GM19324 (cell line): Measurements from ENCODE around the gene POMT2.
"Not testable (repeated sequence)": the region's sequence is repeated elsewhere in the genome, so short reads cannot be mapped to it uniquely, and the experiment has no call there.

ENCODE experiments used
- ATAC-seq: cut with Tn5 transposase; IDR thresholded peaks from one replicate; pipeline ENCODE4 v1.9.1; 2021; ENCODE audit warnings: mild to moderate bottlenecking, moderate library complexity; ENCODE audit not compliant: unreplicated experiment, low FRiP score

POMT2 gene

GRCh38 chr14:77320238-77320935, at the start of gene POMT2:
Gene POMT2 (minus strand): TSS chr14:77320883. CDS start chr14:77320681, 202 bp downstream.
- ATAC-seq: peak; percentile 64

GRCh38 chr14:77369285-77369684, 48.6 kb upstream of the POMT2 start:
- no peak for ATAC-seq

DNA sequence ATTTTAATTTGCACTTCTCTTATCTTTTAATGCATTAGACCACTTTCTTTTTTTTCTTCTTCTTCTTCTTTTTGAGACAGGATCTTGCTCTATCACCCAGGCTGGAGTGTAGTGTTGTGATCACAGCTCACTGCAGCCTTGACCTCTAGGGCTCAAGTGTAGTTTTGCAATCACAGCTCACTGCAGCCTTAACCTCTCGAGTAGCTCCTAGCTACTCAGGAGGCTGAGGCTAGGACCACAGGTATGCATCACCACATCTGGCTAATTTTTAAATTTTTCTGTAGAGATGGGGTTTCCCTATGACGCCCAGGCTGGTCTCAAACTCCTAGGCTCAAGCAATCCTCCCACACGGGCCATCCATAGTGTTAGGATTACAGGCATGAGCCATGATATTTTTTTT, 43.5 kb upstream of the POMT2 start:
- no peak for ATAC-seq

- ATAC-seq: no peak
These were observed 38.9 kb upstream of the POMT2 start for GRCh38 chr14:77359626-77360025.

DNA sequence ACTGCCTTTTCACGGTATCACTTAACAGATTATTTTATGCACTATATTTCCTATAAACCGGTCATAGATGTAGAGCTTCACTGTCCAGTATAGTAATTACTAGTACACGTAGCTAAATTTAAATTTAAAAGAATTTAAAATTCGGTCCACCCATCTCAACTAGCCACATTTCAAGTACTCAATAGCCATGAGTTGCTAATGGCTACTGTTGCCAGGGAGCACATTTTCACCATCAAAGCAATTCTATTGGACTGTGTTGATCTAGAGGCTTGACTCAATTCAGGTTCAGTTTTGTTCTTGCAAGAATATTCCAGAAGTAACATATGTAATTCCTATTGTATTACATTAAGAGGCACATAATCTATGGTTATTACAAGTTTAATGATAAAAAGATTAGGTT, 36.2 kb upstream of the POMT2 start:
- ATAC-seq: no peak

GRCh38 chr14:77355811-77356210, 35.1 kb upstream of the POMT2 start:
- no peak for ATAC-seq

GRCh38 chr14:77353469-77354141, 32.9 kb upstream of the POMT2 start:
- no peak for ATAC-seq

- ATAC-seq: no peak
These were observed 27.1 kb upstream of the POMT2 start for GRCh38 chr14:77347751-77348150.

GRCh38 chr14:77346495-77346894, 25.8 kb upstream of the POMT2 start:
- ATAC-seq: no peak

- no peak for ATAC-seq
These were observed 23.8 kb upstream of the POMT2 start for GRCh38 chr14:77344377-77344996.

DNA sequence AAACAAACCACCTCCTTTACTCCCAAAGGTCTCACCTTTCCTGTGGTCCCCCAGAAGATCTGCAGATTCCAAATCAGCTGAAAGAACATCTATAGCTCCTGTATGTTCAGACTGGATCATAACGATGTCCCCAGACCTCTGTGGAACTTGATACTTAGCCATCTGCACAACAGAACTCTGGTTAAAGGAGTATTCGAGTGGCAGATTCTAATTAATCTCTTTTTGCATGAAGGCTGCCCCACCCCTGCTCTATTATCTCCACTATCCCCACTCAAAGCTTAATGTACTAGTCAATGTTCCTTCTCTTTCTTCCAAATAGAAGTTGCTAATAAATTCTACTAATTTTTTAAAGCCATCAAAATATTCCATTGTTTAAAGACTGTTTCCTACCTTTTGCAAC, 23.0 kb upstream of the POMT2 start:
- ATAC-seq: no peak

DNA sequence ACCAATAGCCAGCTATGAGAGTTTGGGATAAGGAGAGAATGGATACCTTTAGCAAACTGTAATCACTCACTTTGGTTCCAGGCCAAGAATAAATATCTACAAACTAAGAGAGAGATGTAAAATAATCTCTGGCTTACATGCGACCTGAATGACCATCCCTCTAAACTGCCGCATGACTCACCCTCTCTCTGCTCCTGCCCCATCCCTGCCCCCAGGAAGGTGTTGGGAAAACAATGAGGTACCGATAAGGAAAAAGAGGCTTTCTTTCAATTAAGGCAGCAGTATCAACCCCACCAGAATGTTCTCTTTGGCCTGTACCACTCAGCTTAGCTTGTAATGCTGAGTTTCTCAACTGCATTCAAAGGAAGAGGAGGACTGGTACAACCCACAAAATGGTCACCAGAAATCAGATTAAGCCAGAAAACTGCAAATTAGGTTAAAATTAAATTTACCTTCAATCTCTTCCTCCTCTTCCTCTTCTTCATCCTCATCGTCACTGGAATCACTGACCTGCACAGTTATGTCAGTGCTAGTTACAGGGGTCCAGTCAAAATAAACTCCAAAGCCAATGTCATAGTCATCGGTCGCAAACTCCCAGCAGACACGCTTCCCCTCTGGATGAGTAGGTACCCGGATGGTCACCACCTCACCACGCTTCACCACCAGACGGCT, 22.2 kb upstream of the POMT2 start:
- ATAC-seq: no peak

DNA sequence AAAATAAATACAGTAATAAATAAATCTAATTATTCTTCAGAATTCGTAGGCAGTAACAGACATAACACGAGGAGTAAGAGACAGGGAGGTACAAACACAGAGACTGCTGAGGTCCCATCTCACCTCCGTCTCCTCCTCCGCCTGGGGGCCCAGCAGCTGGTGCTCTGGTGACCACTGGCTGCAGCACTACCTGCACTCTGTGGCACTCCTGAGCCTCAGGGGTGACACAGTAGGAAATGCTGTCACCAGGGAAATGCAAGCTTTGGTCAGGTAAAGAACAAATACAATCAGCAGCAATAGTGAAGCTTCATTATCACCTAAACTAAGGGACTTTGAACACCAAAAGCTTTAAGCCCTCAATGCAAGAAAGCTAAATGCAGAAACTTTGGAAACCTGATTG, 19.7 kb upstream of the POMT2 start:
- no peak for ATAC-seq

GRCh38 chr14:77339407-77339806, 18.7 kb upstream of the POMT2 start:
- ATAC-seq: no peak

- ATAC-seq: no peak
These were observed 17.6 kb upstream of the POMT2 start for GRCh38 chr14:77338302-77338701.

DNA sequence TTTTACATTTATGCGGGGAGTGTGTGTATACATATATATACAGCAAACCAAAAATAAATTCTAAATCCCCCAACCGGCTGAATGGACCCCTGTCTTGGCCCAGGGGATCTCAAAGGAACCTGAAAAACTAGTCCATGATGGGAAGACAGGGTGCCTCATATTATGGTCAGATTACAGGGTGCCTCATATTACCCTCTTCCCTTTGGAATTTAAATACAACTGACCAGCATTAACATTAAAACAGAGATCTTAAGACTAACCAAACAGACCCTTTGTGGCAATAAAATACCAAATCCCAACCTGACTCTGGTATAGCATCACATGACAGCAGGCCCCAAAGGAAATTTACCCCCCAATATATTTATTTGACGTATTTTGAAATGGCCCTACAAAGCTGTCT, 17.2 kb upstream of the POMT2 start:
- ATAC-seq: no peak

- ATAC-seq: not testable (repeated sequence)
These were observed 16.6 kb upstream of the POMT2 start for GRCh38 chr14:77337255-77337654.

- ATAC-seq: no peak
These were observed 14.9 kb upstream of the POMT2 start for GRCh38 chr14:77335576-77335975.

- no peak for ATAC-seq
These were observed 9.2 kb upstream of the POMT2 start for GRCh38 chr14:77329872-77330271.

GRCh38 chr14:77327111-77327510, 6.4 kb upstream of the POMT2 start:
- ATAC-seq: no peak

DNA sequence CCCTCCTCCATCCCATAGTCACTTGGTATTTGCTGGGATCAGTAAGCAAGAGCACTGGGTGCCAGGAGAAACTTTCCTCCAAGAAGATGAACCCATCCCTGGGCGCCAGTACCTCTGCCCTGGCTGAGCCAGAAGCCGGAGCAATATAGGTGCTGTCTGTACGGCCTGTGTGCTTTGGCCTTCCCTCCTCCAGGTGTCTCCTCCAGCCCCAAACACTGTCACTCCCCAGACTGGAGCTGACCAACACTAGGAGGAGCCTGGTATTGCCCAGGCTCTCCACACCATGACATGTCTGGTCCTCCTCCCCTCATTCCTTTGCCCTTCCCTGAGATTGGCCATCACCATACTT, 5.0 kb upstream of the POMT2 start:
- no peak for ATAC-seq
